HuH-7 (cell line): ENCODE data around the gene CLEC2D.
"Not testable (repeated sequence)": the region's sequence is repeated elsewhere in the genome, so short reads cannot be mapped to it uniquely, and the experiment has no call there.

ENCODE experiments used
- DNase-seq: peaks from one replicate; pipeline ENCODE4 v3.0.0; 2011; ENCODE audit warnings: low spot score

CLEC2D gene

DNA sequence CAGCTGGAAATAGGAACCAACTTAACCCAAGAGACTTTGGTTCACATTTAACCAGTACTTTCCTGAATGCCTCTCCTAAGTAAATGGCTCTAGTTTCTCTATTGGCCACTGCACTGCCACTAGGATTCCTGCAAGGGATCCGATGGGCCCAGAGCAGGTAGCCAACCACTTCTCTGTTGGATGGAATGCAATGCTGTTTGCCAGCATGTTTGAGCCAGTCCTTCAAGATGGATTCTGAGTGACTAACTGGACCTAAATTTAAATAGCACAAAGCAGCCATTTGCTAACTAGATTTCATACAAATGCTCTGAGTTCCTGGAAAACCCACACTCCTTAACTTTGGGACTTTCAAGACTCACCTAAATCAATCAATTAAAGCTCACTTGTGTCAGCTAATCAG lies 9.5 kb upstream of the CLEC2D start:
- no peak for DNase-seq

DNA sequence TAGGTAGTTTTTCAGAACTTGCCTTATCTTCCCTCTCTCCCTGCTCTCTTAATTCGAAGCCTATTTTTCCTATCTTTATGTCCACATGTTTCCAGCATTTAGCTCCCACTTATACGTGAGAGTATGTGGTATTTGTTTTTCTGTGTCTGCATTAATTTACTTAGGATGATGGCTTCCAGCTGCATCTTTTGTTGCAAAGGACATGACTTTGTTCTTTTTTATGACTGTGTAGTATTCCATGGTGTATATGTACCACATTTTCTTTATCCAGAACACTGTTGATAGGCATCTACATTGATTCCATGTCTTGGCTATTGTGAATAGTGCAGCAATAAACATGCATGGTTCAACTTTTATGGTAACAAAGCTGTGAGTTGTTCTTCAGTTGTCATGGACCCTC lies 7.8 kb upstream of the CLEC2D start:
- no peak for DNase-seq

GRCh38 chr12:9662488-9662887 lies 7.0 kb upstream of the CLEC2D start:
- DNase-seq, result no peak

GRCh38 chr12:9667403-9668160 lies 1.9 kb upstream of the CLEC2D start:
- DNase-seq, result no peak

DNA sequence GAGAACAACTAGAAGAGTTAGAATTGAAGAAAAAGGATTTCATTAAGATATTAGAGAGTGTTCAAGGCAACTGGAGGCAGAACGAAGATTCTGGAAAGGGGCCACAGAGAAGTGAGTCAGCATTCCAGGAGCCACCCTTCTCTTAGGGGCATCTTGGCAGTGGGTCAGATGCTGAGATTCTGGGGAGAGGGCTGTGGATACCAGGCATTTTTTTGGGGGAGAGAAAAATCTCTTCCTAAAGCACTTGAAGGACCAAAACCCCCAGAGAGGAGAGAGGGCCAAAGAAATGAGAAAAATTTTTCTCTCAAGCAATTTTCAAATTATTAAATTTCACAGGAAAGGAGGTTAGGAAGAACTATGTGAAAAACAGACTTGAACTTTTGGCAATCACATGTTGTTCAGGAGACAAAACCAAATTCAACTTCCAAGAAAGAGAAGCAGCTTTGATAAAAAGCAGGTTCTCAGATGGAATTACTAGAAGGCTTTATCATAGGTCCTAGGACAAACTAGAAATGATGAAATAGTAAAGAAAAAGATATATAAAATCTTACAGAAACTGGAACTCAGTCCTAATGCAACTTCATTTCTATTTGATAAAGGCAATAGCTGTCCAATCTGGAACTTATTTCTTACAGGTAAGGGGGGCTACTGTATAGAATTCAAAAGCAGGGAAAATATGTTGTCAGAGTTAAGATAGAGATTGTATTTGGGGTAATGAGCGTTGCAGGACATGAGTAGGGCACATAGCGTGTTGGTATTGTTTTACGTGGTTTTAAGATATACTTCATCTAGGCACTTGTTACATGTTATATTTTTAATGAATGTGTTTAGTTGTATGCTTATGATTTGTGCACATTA lies 1.1 kb upstream of the CLEC2D start:
- DNase-seq, result no peak

DNA sequence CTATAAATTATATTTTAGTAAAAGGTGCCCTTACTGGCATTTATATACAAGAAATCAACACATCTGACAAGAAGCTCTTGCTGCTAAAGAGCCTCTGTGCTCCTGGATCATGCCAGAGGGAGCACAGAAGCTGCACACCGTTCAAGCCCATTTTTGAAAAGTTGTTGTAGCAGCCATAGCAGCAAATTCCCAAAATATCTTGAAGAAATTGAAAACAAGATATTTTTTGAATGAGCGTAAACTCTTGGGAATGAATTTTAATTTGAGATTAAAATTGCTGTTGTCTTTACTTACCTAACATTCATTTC lies 540 bp upstream of the CLEC2D start:
- no peak for DNase-seq

DNA sequence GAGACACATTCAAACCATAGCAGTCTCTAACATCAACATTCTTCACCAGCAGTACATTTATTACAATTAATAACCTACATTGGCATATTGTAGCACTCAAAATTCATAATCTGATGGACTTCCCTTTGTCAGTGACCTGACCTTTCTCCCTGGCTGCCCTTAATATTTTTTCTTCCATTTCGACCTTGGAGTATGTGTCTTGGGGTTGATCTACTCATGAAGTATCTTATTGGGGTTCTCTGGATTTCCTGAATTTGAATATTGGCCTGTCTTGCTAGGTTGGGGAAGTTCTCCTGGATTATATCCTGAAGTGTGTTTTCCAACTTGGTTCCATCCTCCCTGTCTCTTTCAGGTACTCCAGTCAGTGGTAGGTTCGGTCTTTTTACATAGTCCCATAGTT lies 2.8 kb downstream of the CLEC2D start:
- DNase-seq, result not testable (repeated sequence)

DNA sequence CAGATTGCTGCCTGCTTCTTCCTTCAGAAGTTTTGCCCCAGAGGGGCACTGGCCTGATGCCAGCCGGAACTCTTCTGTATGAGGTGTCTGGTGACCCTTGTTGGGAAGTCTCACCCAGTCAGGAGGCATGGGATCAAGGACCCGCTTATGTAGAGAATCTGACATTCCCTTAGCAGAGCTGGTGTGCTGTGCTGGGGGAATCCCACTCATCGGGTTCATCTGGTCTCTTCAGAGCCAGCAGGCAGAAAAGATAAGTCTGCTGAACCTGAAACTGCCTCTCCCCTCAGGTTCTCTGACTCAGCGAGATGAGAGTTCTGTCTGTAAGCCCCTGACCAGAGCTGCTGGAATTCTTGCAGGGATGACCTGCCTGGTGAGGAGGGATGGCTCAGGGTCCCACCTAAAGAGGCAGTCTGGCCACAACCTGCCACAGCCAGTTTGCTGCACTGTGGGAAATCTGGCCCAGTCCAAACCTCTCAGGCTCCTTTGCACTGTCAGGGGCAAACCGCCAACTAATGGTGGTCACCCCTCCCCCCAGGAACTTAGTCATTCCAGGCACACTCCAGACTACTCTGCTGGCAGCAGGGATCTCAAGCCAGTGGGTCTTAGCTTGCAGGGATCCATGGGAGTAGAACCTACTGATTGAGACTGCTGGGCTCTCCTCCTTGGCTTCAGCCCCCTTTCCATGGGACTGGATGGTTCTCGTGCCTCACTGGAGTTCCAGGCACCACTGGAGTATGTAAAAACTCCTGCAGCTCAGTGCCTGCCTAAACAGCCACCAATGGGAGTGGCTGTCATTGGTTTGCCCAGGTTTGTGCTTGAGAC lies 4.1 kb downstream of the CLEC2D start:
- no peak for DNase-seq

DNA sequence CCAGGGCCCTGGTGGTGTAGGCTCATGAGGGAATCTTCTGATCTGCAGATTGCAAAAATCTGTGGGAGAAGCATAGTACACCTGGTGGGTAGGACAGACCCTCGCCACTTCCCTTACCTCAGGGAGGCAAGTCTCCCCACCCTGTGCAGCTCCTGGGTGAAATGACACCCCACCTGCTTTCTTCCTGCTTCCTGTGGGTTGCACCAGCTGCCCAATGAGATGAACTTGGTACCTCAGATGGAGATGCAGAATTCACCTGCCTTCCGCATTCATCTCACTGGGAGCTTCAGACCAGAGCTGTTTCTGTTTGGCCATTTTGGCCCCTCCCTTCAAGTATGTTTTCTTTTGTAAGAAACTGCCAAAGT lies 4.7 kb downstream of the CLEC2D start:
- DNase-seq, result no peak

DNA sequence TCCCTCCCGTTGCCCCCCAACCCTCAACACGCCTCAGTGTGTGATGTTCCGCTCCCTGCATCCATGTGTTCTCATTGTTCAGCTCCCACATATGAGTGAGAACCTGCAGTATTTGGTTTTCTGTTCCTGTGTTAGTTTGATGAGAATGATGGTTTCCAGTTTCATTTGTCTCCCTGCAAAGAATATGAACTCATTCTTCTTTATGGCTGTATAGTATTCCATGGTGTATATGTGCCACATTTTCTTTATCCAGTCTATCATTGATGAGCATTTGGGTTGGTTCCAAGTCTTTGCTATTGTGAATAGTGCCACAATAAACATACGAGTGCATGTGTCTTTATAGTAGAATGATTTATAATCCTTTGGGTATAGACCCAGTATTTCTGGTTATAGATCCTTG lies 13.0 kb downstream of the CLEC2D start:
- not testable (repeated sequence) for DNase-seq

GRCh38 chr12:9682949-9683348 lies 13.4 kb downstream of the CLEC2D start:
- DNase-seq, result not testable (repeated sequence)

DNA sequence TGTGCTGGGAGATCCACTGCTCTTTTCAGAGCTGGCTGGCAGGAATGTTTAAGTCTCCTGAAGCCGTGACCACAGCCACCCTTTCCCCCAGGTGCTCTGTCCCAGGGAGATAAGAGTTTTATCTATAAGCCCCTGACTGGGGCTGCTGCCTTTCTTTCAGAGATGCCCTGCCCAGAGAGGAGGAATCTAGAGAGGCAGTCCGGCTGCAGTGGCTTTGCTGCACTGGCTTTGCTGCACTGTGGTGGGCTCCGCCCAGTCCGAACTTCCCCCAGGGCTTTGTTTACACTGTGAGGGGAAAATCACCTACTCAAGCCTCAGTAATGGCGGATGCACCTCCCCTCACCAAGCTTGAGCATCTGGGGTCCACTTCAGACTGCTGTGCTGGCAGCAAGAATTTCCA lies 15.9 kb downstream of the CLEC2D start:
- not testable (repeated sequence) for DNase-seq

GRCh38 chr12:9685915-9686314 lies 16.4 kb downstream of the CLEC2D start:
- DNase-seq, result no peak

- no peak for DNase-seq
Observed at GRCh38 chr12:9687228-9687627, 17.7 kb downstream of the CLEC2D start.

DNA sequence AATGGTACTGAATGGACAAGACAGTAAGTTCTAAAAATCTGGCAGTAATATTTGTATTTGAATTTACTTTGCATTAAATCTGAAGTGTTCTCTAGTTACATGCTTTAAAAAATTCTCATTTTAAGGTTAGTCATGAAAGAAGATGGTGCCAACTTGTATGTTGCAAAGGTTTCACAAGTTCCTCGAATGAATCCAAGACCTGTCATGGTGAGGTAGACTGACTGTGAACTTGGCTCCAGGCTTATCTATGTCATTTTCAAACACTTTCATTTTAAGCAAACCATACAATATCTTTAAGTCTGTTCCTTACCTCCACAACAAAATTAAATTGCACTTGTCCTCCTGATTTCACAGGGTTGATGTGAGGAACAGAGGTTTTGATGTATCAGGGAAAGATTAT lies 23.4 kb downstream of the CLEC2D start:
- no peak for DNase-seq

GRCh38 chr12:9694241-9694640 lies 24.7 kb downstream of the CLEC2D start:
- no peak for DNase-seq

DNA sequence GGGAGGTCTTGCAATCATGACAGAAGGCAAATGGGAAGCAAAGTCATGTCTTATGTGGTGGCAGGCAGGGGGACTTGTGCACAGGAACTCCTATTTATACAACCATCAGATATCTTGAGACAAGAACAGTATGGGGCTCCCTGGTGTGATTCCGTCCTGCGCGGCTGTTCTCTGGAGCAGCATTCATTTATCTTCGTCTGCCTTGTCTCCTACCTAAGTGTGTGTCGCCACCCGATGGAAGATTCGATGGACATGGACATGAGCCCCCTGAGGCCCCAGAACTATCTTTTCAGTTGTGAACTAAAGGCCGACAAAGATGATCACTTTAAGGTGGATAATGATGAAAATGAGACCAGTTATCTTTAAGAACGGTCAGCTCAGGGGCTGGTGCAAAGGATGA lies 25.6 kb downstream of the CLEC2D start:
- DNase-seq, result not testable (repeated sequence)

GRCh38 chr12:9695661-9696060 lies 26.1 kb downstream of the CLEC2D start:
- DNase-seq, result not testable (repeated sequence)

GRCh38 chr12:9697619-9698018 lies 28.1 kb downstream of the CLEC2D start:
- no peak for DNase-seq

- DNase-seq, result no peak
Observed at GRCh38 chr12:9698681-9699080, 29.2 kb downstream of the CLEC2D start.

DNA sequence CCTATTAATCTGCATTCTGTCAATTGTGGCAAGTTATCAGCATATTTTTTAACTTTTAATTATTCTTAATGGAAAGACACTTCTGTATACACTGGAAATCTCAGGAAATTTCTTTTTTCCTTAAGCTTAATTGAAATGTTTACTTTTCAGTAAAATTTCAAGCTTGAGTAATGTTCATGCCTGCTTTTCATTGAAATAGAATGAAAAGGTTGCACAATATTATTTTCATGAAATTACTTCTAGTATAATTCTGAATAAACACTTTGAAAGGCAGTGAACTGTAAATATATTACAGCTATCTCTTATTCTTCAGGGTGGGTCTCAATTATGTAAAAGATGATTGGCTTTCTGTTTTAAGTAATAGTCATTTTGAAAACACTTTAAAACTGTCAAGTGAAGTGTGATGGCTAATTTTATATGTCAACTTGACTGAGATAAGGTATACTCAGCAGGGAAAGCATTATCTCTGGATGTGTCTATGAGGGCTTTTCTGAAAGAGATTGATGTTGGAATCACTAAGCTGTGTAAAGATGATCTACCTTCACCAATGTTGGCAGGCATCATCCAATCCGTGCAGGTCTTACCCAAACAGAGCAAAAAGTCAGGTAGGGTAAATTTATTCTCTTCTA lies 29.9 kb downstream of the CLEC2D start:
- no peak for DNase-seq

GRCh38 chr12:9699898-9700605 lies 30.5 kb downstream of the CLEC2D start:
- no peak for DNase-seq
